Measurements from ENCODE around the gene VPS18. TPM values are rescaled to one million over a fixed set of nuclear protein-coding genes. Genes with fewer than 3 reads are reported as not detected.

Gene VPS18
- total and polyA plus RNA-seq, 2 experiments from 2014 or later, result 5.9 to 42.5 TPM

- no peak overlapping the region for H3K4me2 ChIP-seq
- H3K4me1 ChIP-seq (ENCODE audit: insufficient read depth), result peaks cover 21% of the 10 kb centered on the region
- Mint-ChIP-seq H3K36me3 (ENCODE audit: low read depth) (no peaks in the 10 kb centered on the region), H3K27me3 (ENCODE audit: insufficient read depth, low read depth, poor library complexity) (peaks cover 16% of the 10 kb centered on the region), H3K4me3 (no peak overlapping the region), H3K9me3 (no peaks in the 10 kb centered on the region), H3K27ac (no peak overlapping the region), H3K4me1 (peaks cover 43% of the 10 kb centered on the region)
- H3F3A ChIP-seq (replicated peaks; ENCODE audit: low read depth), result 0 out of 2 replicates have a peak, but pooled peaks cover 10% of the 10 kb centered on the region
- H3K27ac ChIP-seq (ENCODE audit: low read depth), result no peak overlapping the region
- no peak for TF ChIP-seq POLR2AphosphoS5 (IDR thresholded peaks at IDR 0.05; ENCODE audit: low read depth)
- TF ChIP-seq EZH2phosphoT487 (IDR thresholded peaks at IDR 0.05; ENCODE audit: unreplicated experiment), result no peak
- no peak for TF ChIP-seq JUNB (IDR thresholded peaks at IDR 0.05; ENCODE audit: unreplicated experiment)
- TF ChIP-seq NANOG (IDR thresholded peaks at IDR 0.05; ENCODE audit: borderline replicate concordance), result no peak
- no peak for TF ChIP-seq ZNF331 (CRISPR knock-in tag; IDR thresholded peaks at IDR 0.05; ENCODE audit: low read depth)
- no peak for TF ChIP-seq CREB1 (CRISPR knock-in tag; IDR thresholded peaks at IDR 0.05; ENCODE audit: low read depth)
- TF ChIP-seq REST (IDR thresholded peaks at IDR 0.05; ENCODE audit: unreplicated experiment), result no peak
- TF ChIP-seq CTCF (conservative IDR thresholded peaks at IDR 0.05; ENCODE audit: low read depth in 2 of 2), result no peak
- no peak for TF ChIP-seq ZNF114 (CRISPR knock-in tag; IDR thresholded peaks at IDR 0.05)
- no peak for TF ChIP-seq STAT1 (IDR thresholded peaks at IDR 0.05; ENCODE audit: unreplicated experiment)
- H4K20me1 ChIP-seq (replicated peaks; ENCODE audit: insufficient read depth), result no peaks in the 10 kb centered on the region
- no peaks in the 10 kb centered on the region for H3K9me2 ChIP-seq (ENCODE audit: insufficient read depth)
- no peak overlapping the region for H3K4me3 ChIP-seq
- H3K36me3 ChIP-seq (ENCODE audit: insufficient read depth), result no peaks in the 10 kb centered on the region
- DNase-seq (ENCODE audit: low spot score) (no peak), ATAC-seq (no peak)
- no peaks in the 10 kb centered on the region for H3K79me2 ChIP-seq (replicated peaks; ENCODE audit: insufficient read depth)
- no peaks in the 10 kb centered on the region for H3K27me3 ChIP-seq (ENCODE audit: insufficient read depth)
- H2AFZ ChIP-seq, result no peak overlapping the region
Observed at GRCh38 chr15:40912478-40912877, 18.2 kb downstream of the VPS18 start.

- no peak overlapping the region for H3K27ac Mint-ChIP-seq
- H3K9me3 Mint-ChIP-seq, result no peaks in the 10 kb centered on the region
- ATAC-seq (no peak), DNase-seq (ENCODE audit: low spot score) (no peak)
- H4K20me1 ChIP-seq (replicated peaks; ENCODE audit: insufficient read depth), result no peaks in the 10 kb centered on the region
- H2AFZ ChIP-seq, result no peak overlapping the region
- no peaks in the 10 kb centered on the region for H3K36me3 Mint-ChIP-seq (ENCODE audit: low read depth)
- peaks cover 42% of the 10 kb centered on the region for H3K4me1 Mint-ChIP-seq
- no peak overlapping the region for H3K4me3 Mint-ChIP-seq
- H3K4me3 ChIP-seq, result no peak overlapping the region
- TF ChIP-seq CTCF (conservative IDR thresholded peaks at IDR 0.05; ENCODE audit: low read depth in 2 of 2) (no peak), ZNF114 (CRISPR knock-in tag; IDR thresholded peaks at IDR 0.05) (no peak), ETS1 (IDR thresholded peaks at IDR 0.05) (no peak), REST (IDR thresholded peaks at IDR 0.05; ENCODE audit: unreplicated experiment) (no peak), ZNF331 (CRISPR knock-in tag; IDR thresholded peaks at IDR 0.05; ENCODE audit: low read depth) (no peak), POLR2AphosphoS5 (IDR thresholded peaks at IDR 0.05; ENCODE audit: low read depth) (no peak), JUNB (IDR thresholded peaks at IDR 0.05; ENCODE audit: unreplicated experiment) (no peak), EZH2phosphoT487 (IDR thresholded peaks at IDR 0.05; ENCODE audit: unreplicated experiment) (no peak)
- H3F3A ChIP-seq (replicated peaks; ENCODE audit: low read depth), result 0 out of 2 replicates have a peak, but pooled peaks cover 10% of the 10 kb centered on the region
- peaks cover 21% of the 10 kb centered on the region for H3K27me3 Mint-ChIP-seq (ENCODE audit: insufficient read depth, low read depth, poor library complexity)
- no peaks in the 10 kb centered on the region for H3K9me2 ChIP-seq (ENCODE audit: insufficient read depth)
- no peak overlapping the region for H3K4me2 ChIP-seq
- H3K27me3 ChIP-seq (ENCODE audit: insufficient read depth), result no peaks in the 10 kb centered on the region
- no peak overlapping the region for H3K27ac ChIP-seq (ENCODE audit: low read depth)
- no peaks in the 10 kb centered on the region for H3K36me3 ChIP-seq (ENCODE audit: insufficient read depth)
- H3K4me1 ChIP-seq (ENCODE audit: insufficient read depth), result peaks cover 19% of the 10 kb centered on the region
- no peaks in the 10 kb centered on the region for H3K79me2 ChIP-seq (replicated peaks; ENCODE audit: insufficient read depth)
Observed at GRCh38 chr15:40914013-40914412, 19.8 kb downstream of the VPS18 start.
